Heart left ventricle (tissue), 16 donors: ENCODE measurements around the gene SPSB1. TPM values are rescaled to one million over a fixed set of nuclear protein-coding genes. Genes with fewer than 3 reads are reported as not detected.

Experiments
- ATAC-seq, 4 donors: fragments of 200-7000 bp; cut with Tn5 transposase; one replicate each; pipeline ENCODE4 v1.9.1; 2020 to 2022; ENCODE audit warnings: moderate library complexity in 4 of 4, mild to moderate bottlenecking in 3 of 4, moderate number of reproducible peaks in 1 of 4
- DNase-seq, 5 donors: peaks; one replicate each; pipeline ENCODE4 v3.0.0-alpha.2; 2020
- H3K27ac ChIP-seq, 12 donors: fragments of 200-600 bp; sonication (generic) in 4 of 12; one replicate each; pipeline versions ENCODE4 v1.5.0 to v1.8.0; 2016 to 2022; ENCODE audit warnings: mild to moderate bottlenecking in 2 of 12
- H3K27me3 ChIP-seq, 9 donors: fragments of 200-600 bp; sonication (generic) in 2 of 9; one replicate each; pipeline versions ENCODE4 v1.5.1 to v1.8.0; 2016 to 2022; ENCODE audit warnings: mild to moderate bottlenecking in 3 of 9
- H3K36me3 ChIP-seq, 9 donors: fragments of 200-600 bp; sonication (generic) in 2 of 9; one replicate each; pipeline versions ENCODE4 v1.5.0 to v1.8.0; 2018 to 2022; ENCODE audit warnings: mild to moderate bottlenecking in 2 of 9
- H3K4me1 ChIP-seq, 12 donors: fragments of 200-600 bp; sonication (generic) in 4 of 12; one replicate each; pipeline versions ENCODE4 v1.5.0 to v1.8.0; 2016 to 2022; ENCODE audit warnings: mild to moderate bottlenecking in 3 of 12
- H3K4me3 ChIP-seq, 12 donors: fragments of 200-600 bp; sonication (generic) in 4 of 12; one replicate each; pipeline versions ENCODE4 v1.5.0 to v1.8.0; 2017 to 2022; ENCODE audit warnings: mild to moderate bottlenecking in 9 of 12, moderate library complexity in 4 of 12
- H3K9me3 ChIP-seq, 12 donors: fragments of 200-600 bp; sonication (generic) in 4 of 12; one replicate each; pipeline versions ENCODE4 v1.5.0 to v1.8.0; 2016 to 2022; ENCODE audit warnings: mild to moderate bottlenecking in 1 of 12
- POLR2A ChIP-seq, 2 donors: fragments of 450-650 bp; IDR thresholded peaks; one replicate each; pipeline ENCODE4 v1.6.1; 2017; ENCODE audit warnings: antibody characterized with exemption in 2 of 2, mild to moderate bottlenecking in 2 of 2, moderate library complexity in 2 of 2
- WGBS, 4 donors: extraction: QIAGEN DNeasy Blood & Tissue Kit in 2 of 4; methylation state at CpG; one replicate each; pipeline versions ENCODE4 v1.1.5 to v1.1.7; 2013 to 2018; 5-methylcytosine and 5-hydroxymethylcytosine counted together
- intact Hi-C, 10 donors: fragments of 100-400 bp; cut with DNase I; formaldehyde crosslinking; loops; one replicate each; pipeline versions ENCODE4 v1.11.1 to v1.14.2; 2022
- polyA plus RNA-seq, 2 donors: library from polyadenylated mRNA; stranded (reverse); fragments of 200-250 nt; gene quantifications; one replicate each; pipeline ENCODE4 v1.2.3, GENCODE V29; 2013
- total RNA-seq, 9 donors: library from RNA; depleted of rRNA in 2 of 9; stranded (reverse); fragments of >200 nt in 2 of 9; fragmentation: NEBNext Ultra II Directional in 3 of 9; extraction: Animal tissue kit (Norgen Biotek cat#: 25700) in 3 of 9; gene quantifications; one replicate each; pipeline versions ENCODE4 v1.1.0 to v1.2.4, GENCODE V29; 2016 to 2023
- TF ChIP-seq, protein P1 (sequence below), 12 donors: fragments of 200-600 bp; sonication (generic) in 4 of 12; IDR thresholded peaks; one replicate each; pipeline versions ENCODE4 v1.5.0 to v1.8.0; 2018 to 2022; ENCODE audit warnings: antibody characterized with exemption in 12 of 12, mild to moderate bottlenecking in 5 of 12
- donor health status: ischemic (EF 13 %, LVEDD 7.1; RV severe dilation, severe dysfunction).
- donor health status: healthy with polysubstance abuse.
- donor health status: DM: no; HTN: yes; CAD: no.
- donor health status: DM: no; HTN: no; CAD: no.
- donor health status: ischemic (EF 25% LVEDD 6.9; RV normal size, moderate dysfunction).
- donor health status: ischemic (EF 25% LVEDD 5.7; RV mildly dilated, moderate dysfunction).
- donor health status: healthy.
- donor health status: DM: yes; HTN: yes; CAD: no.
- donor health status: ischemic (EF 35%, LVEDD 5.7; RV mildly dilated, moderate dysfunction).
- donor health status: nonischemic (EF 11% LVEDD 7.7; RV severe dilation, severe dysfunction).
- donor health status: DM: yes; HTN: yes; CAD: no.
- donor health status: PGD.
- donor health status: ischemic (EF 29% LVEDD 5.4; RV normal size, mild dysfunction).
- donor health status: nonischemic (EF 23%, LVEDD 6.1; RV moderate dilation, normal function).

SPSB1 gene
- total and polyA plus RNA-seq, 11 donors: 7.0 to 27.2 (median 9.2) TPM

DNA sequence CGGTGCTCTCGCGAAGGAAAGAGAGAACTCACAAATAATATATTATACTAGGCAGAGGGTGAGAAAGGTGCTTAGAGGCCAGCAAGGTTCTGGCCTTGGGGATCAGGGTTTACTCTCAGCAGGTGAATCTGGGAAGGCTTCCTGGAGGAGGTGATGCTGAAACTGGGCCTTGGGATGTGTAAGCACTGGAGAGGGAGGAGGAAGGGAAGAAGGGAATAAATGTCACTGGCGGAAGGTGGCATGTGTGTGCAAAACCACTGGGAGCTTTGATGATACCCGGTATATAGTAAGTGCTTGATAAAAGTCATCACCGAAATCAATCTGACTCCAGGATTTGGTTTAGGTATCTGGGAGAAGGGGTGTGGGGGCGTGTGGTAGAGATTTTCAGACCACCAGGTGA, 24.4 kb downstream of the SPSB1 start:
- Histone ChIP-seq H3K27me3 (no peaks in the 10 kb centered on the region), H3K9me3 (no peaks in the 10 kb centered on the region), H3K27ac (peak overlapping the region in 2 of 12 donors; percentile 35 to 62), H3K36me3 (peaks cover 0 to 5% (median 0%) of the 10 kb centered on the region in 9 donors), H3K4me3 (no peak overlapping the region), H3K4me1 (peaks cover 0 to 40% (median 13%) of the 10 kb centered on the region in 12 donors)
- intact Hi-C loops: no loop called here
- WGBS, 4 donors: 87 to 96% (median 91%) methylated on average over 7 of the region's 7 CpGs
- no peak for ATAC-seq
- no peak for TF ChIP-seq POLR2A (IDR thresholded peaks at IDR 0.05)
- TF ChIP-seq, protein P1, sequence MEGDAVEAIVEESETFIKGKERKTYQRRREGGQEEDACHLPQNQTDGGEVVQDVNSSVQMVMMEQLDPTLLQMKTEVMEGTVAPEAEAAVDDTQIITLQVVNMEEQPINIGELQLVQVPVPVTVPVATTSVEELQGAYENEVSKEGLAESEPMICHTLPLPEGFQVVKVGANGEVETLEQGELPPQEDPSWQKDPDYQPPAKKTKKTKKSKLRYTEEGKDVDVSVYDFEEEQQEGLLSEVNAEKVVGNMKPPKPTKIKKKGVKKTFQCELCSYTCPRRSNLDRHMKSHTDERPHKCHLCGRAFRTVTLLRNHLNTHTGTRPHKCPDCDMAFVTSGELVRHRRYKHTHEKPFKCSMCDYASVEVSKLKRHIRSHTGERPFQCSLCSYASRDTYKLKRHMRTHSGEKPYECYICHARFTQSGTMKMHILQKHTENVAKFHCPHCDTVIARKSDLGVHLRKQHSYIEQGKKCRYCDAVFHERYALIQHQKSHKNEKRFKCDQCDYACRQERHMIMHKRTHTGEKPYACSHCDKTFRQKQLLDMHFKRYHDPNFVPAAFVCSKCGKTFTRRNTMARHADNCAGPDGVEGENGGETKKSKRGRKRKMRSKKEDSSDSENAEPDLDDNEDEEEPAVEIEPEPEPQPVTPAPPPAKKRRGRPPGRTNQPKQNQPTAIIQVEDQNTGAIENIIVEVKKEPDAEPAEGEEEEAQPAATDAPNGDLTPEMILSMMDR (IDR thresholded peaks at IDR 0.05): no peak
- DNase-seq: no peak

DNA sequence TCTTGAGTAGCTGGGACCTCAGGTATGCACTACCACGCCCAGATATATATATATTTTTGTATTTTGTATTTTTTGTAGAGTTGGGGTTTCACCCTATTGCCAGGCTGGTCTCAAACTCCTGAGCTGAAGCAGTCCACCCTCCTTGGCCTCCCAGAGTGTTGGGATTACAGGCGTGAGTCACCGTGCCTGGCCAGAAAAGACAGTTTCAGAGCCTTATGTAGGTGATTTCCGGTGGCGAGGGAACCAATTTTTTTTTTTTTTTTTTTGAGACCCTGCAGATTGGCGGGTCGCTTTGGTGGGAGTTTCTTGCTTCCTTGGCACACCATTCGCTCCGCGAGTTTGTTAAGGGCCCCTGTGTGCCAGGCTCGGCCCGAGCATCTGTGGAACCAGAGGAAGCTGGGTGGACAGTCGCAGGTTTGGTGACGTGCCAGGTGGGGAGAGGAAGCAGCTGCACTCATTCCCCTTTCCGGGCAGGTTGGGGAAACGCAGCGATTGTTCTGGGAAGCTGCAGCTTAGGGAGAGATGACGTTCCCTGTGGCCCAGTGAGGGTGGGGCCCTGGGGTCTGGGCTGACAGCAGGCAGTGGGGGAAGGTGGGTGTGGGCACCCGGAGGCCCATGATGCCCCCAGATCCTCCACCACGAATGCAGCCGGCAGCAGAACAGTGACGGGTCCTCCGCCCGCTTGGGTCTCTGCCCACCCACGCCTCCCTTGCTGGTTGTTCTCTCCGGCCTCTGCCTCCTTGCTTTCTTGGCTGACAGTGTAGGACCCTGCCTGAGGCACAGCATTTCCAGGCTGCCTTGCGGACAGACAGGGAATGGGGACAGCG, 25.1 kb downstream of the SPSB1 start:
- Histone ChIP-seq H3K36me3 (peaks cover 0 to 5% (median 0%) of the 10 kb centered on the region in 9 donors), H3K4me1 (peaks cover 0 to 46% (median 19%) of the 10 kb centered on the region in 12 donors), H3K4me3 (peak overlapping the region in 2 of 12 donors; percentile 7 to 12), H3K27ac (peak overlapping the region in 6 of 12 donors; percentile 13 to 62 (median 31)), H3K9me3 (no peaks in the 10 kb centered on the region), H3K27me3 (no peaks in the 10 kb centered on the region)
- intact Hi-C loops: no loop called here
- 52 to 72% (median 57%) methylated on average over 25 to 28 of the region's 28 CpGs for WGBS, 4 donors
- ATAC-seq (peak in 3 of 4 donors; percentile 18 to 71 (median 41)), DNase-seq (peak in 4 of 5 donors; percentile 50 to 68 (median 58))
- TF ChIP-seq POLR2A (IDR thresholded peaks at IDR 0.05): no peak
- TF ChIP-seq, protein P1 (IDR thresholded peaks at IDR 0.05): no peak

DNA sequence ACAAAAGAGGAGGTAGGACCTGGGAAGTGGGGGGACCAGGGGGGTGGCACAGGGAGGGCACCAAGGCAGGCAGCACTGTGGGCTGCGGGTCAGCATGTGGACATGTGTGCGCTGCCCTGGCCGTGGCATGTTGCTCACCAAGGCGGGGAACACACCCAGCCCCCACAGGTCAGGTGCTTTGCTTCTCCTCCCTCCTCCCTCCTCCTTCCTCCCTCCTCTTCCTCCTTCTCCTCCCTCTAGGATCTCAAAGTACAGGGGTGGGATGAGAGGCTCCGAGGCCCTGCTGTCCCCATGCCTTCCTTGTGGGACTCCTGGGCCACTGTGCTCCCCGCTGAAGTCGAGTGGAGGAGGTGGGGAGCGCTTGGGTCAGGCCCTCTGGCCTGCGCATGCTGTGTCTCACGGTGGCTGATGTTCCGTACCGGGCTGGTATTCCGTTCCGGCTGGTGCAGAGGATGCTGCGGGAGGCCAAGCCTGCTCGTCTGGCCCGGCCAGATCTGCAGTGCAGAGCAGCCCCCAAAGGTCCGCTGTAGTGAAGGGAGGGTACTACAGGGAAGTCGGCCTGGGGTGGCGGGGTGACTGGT, 26.6 kb downstream of the SPSB1 start:
- Histone ChIP-seq H3K4me3 (no peak overlapping the region), H3K4me1 (peaks cover 0 to 57% (median 28%) of the 10 kb centered on the region in 12 donors), H3K27me3 (no peaks in the 10 kb centered on the region), H3K36me3 (peaks cover 0 to 5% (median 0%) of the 10 kb centered on the region in 9 donors), H3K27ac (no peak overlapping the region), H3K9me3 (no peaks in the 10 kb centered on the region)
- intact Hi-C loops: no loop called here
- DNase-seq: peak in 1 of 5 donors; percentile 53
- no peak for ATAC-seq
- TF ChIP-seq, protein P1 (IDR thresholded peaks at IDR 0.05): no peak
- 88 to 93% (median 91%) methylated on average over 8 to 20 of the region's 20 CpGs for WGBS, 4 donors
